HPDE6-E6E7 (cell line): ENCODE results near the gene CYP2A6.
"Not testable (repeated sequence)": the region's sequence is repeated elsewhere in the genome, so short reads cannot be mapped to it uniquely, and the experiment has no call there.

Source experiments
- DNase-seq: peaks from one replicate; pipeline ENCODE4 v3.0.0; 2011; ENCODE audit warnings: missing footprints; ENCODE audit errors: extremely low spot score

The CYP2A6 gene

DNA sequence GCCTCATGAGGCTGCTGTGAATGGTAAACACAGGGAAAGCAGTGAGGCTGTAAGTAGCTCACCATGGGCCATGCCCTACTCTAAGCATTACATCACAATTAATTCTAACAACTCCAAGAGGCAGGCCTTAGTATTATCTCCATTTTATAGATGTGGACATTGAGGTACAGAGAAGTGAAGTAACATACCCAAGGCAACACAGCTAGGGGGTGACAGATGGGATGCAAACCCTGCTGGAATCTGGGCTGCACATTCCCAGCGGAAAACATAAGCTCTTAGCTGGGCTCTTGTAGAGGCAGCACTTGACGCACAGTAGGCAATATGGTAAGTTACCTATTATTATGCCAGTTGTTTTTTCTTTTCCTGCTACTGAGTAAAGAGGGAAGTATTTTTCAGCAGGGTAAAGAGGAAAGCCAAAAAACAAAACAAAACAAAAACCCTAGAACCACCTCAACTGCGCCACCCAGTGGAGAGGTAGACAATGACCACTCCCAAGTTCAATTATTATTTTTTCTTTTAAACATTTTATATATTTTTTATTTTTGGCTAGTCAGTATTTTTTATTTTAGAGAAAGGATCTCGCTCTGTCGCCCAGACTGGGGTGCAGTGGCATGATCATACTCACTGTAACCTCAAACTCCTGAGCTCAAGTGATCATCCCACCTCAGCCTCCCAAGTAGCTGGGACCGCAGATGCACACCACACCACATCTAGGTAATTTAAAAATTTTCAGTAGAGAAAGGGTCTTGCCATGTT, 30.6 kb downstream of the CYP2A6 start:
- not testable (repeated sequence) for DNase-seq

GRCh38 chr19:40818480-40819399, 31.5 kb downstream of the CYP2A6 start:
- not testable (repeated sequence) for DNase-seq

- no peak for DNase-seq
These were observed 35.0 kb downstream of the CYP2A6 start for GRCh38 chr19:40815223-40815622.

DNA sequence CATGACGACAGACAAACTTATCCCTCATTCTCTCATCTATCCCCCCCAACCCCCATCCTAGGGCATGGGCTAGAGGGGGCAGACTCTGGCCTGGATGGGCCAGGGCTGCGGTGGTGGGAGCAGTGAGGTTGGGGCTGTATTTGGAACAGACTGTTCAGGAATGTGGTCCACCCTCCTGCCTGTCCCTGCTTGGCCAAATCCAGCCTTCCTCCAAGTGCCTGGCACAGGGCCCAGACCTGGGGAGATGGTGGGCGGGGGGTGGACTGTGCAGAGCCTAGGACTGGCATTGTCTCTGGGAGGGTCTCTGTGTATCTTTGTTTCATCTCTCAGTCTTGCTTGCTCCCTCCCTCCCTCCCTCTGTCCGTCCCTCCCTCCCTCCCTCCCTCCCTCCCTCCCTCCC, 37.1 kb downstream of the CYP2A6 start:
- DNase-seq, result no peak

DNA sequence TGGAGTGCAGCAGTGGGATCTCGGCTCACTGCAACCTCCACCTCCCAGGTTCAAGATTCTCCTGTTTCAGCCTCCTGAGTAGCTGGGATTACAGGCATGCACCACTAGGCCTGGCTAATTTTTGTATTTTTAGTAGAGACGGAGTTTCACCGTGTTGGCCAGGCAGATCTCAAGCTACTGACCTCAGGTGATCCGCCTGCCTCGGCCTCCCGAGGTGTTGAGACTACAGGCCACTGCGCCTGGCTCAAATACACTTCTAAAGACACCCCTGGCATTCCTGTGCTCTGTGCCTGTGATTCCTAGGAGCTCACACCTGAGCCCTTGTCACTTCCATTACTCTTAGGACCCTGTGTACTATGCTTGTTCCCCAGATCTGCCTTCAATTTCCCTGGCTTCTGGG, 37.7 kb downstream of the CYP2A6 start:
- DNase-seq, result not testable (repeated sequence)

GRCh38 chr19:40811478-40812341, 38.5 kb downstream of the CYP2A6 start:
- DNase-seq, result no peak

- not testable (repeated sequence) for DNase-seq
These were observed 39.4 kb downstream of the CYP2A6 start for GRCh38 chr19:40810649-40811408.

GRCh38 chr19:40810160-40810559, 40.1 kb downstream of the CYP2A6 start:
- DNase-seq, result no peak

GRCh38 chr19:40809358-40810086, 40.7 kb downstream of the CYP2A6 start:
- no peak for DNase-seq

GRCh38 chr19:40808497-40808896, 41.8 kb downstream of the CYP2A6 start:
- DNase-seq, result no peak

DNA sequence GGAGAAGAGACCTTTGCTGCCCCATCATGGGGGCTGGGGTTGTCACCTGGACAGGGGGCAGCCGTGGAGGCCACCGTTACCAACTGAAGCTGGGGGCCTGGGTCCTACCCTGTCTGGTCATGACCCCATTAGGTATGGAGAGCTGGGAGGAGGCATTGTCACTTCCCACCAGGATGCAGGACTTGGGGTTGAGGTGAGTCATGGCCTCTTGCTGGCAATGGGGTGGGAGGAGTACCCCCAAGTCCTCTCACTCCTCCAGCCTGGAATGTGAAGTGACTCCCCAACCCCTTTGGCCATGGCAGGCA, 42.3 kb downstream of the CYP2A6 start:
- no peak for DNase-seq

DNA sequence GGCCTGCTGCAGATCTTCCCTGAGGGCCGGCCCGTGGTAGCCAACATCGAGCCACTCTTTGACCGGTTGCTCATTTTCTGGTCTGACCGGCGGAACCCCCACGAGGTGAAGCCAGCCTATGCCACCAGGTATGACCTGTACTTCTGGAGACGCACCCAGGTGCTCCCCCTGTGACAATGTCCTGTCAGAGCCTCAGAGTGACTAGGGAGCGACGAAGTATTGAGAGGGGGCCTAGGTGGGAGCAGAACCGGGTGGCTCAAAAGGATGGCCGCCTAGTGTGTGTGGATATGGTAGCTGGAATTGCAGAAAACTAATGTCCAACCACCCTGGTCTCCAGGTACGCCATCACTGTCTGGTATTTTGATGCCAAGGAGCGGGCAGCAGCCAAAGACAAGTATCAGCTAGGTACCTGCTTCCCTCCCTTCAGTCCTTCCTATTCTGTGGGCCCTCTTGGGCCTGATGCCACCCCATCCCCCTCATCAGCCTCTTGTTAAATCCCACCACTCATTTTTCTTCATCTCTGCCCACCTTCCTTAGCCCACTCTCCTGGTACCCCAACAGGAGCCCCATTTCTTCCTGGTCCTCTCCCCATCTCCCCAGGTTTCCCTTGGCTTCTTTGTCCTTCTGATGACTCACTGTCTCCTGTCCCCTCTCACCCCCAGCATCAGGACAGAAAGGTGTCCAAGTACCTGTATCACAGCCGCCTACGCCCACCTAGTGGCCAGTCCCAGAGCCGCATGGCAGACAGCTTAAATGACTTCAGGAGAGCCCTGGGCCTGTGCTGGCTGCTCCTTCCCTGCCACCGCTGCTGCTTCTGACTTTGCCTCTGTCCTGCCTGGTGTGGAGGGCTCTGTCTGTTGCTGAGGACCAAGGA, 42.9 kb downstream of the CYP2A6 start:
- no peak for DNase-seq

DNA sequence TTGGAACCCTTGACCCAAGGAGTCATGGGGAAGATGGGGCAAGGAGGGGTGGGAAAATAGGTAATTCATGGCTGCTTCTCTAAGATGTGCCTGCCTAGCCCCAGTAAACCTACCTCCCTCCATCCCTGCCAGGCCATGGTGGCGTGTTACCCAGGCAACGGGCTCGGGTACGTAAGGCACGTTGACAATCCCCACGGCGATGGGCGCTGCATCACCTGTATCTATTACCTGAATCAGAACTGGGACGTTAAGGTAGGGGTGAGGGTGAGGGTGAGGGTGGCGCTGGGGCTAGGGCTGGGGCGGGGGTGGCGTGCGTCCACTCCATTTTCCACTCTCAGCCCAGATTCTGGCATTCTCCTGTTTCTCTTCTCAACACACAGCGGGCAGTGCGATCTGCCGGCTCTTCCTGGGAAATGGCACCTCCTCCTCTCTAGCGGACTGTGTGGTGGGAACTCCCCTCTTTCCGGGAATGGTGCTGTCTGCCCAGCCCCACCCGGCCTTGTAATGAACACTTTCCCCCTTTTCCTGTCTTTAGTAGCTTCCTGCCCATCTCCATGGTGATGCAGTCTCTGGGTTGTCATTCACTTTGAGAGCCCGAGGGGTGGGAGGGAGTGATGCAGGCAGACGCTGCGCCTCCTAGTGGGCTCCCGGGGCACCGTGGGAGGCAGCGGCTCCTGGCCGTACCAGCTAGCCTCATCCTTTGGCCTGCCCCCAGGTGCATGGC, 43.7 kb downstream of the CYP2A6 start:
- DNase-seq, result peak; percentile 82

DNA sequence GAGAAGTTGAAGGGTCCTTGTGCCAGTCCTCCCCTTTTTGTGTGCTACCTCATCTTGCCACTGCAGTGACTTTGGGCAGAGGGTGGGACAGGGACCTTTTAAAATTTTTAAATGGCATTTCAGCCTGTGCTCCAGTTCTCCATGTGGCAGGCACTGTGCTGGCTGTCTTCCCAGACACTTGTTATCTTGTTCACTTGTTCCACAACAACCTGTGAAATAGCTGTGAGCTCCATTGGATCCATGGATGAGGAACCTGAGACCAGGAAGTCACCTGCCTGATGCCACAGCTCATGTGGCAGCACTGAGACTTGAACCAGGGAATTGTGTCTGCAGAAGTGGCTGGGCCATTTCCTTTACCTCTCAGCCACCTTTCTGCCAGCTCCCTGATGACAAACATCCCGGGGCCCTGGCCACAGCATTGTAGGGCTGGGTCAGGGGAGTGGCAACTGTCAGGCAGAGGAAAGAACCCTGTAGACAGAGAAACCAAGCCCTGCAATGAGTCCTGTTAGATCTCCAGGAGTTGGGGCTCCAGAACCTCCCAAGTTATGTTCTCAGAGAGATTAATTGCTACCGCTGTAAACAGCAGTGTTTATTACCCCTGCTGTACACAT, 44.9 kb downstream of the CYP2A6 start:
- no peak for DNase-seq

GRCh38 chr19:40804783-40805242, 45.4 kb downstream of the CYP2A6 start:
- no peak for DNase-seq

DNA sequence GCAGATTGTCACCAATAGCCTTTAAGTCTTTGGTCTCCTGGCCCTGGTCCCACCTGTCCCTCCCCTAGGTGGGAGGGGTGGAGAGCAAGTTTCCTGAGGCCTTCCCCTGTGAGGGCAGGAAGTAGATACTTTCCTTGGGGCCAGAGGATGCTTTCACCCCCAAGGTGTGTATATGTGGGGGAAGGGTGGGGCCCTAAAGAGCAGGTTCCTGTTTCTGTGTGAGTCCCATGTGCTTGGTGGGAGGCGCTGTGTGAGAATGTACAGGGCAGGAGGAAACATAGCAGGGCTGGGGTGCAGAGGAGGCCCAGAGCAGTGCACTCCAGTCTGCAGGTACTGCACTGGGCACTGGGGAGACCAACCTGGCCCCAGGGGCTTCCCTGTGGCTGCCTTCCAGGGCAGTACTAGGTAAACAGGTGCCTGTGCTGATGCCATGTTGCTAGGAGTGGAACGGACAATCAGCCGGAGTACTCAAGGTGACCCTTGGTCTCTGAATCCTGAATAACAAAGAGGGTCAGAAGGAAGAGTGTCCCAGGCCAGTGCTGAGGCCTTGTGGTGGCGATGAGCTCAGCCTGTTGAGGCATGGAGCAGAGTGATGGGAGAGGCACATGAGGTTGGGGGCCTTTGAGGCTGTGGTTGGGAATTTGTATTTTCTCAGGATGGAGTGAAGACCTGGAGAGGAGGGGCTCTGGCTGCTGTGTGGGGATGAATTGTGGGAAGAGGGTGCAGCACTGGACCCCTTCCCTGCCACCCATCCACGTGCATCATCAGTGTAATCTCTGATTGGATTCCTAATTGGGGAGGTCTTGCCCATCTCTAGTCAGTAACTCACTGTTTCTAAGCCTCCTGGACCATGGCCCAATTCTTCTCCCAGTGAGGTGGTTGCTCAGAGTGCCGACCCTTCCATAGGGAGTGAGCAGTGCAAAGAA, 46.1 kb downstream of the CYP2A6 start:
- DNase-seq, result no peak

GRCh38 chr19:40803170-40803856, 46.9 kb downstream of the CYP2A6 start:
- no peak for DNase-seq
